ENCODE results near the gene ARFGEF2.
A peak's percentile ranks its signal among the peaks of the same experiment; 100 is the strongest.

ARFGEF2 gene

DNA sequence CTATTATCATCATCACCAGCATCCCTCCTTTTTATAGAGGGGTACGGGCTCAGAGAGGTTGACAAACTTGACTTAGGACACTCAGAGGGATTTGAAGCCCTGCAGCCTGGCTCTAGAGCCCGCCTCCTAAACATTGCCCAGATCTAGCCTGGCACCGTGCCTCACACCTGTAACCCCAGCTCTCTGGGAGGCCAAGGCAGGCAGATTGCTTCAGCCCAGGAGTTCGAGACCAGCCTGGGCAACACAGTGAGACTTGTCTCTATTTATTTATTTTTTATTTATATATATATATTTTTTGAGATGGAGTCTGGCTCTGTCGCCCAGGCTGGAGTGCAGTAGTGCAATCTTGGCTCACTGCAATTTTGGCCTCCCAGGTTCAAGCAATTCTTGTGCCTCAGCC is 118.3 kb downstream of the ARFGEF2 start:
- TF ChIP-seq, protein P1, sequence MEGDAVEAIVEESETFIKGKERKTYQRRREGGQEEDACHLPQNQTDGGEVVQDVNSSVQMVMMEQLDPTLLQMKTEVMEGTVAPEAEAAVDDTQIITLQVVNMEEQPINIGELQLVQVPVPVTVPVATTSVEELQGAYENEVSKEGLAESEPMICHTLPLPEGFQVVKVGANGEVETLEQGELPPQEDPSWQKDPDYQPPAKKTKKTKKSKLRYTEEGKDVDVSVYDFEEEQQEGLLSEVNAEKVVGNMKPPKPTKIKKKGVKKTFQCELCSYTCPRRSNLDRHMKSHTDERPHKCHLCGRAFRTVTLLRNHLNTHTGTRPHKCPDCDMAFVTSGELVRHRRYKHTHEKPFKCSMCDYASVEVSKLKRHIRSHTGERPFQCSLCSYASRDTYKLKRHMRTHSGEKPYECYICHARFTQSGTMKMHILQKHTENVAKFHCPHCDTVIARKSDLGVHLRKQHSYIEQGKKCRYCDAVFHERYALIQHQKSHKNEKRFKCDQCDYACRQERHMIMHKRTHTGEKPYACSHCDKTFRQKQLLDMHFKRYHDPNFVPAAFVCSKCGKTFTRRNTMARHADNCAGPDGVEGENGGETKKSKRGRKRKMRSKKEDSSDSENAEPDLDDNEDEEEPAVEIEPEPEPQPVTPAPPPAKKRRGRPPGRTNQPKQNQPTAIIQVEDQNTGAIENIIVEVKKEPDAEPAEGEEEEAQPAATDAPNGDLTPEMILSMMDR (IDR thresholded peaks at IDR 0.05; ENCODE audit: borderline replicate concordance, extremely low read depth, low read length, poor library complexity, severe bottlenecking) = no peak
- no peak for TF ChIP-seq EZH2 (IDR thresholded peaks at IDR 0.05; ENCODE audit: borderline replicate concordance, low read depth, low read length, severe bottlenecking)
- Histone ChIP-seq H3K36me3 (ENCODE audit: insufficient read depth, low read length) (peaks cover 5% of the 10 kb centered on the region), H2AFZ (ENCODE audit: low read depth, low read length) (no peak overlapping the region), H3K9ac (ENCODE audit: low read depth, low read length) (no peak overlapping the region), H4K20me1 (ENCODE audit: insufficient read depth, low read length) (no peaks in the 10 kb centered on the region), H3K79me2 (ENCODE audit: insufficient read depth, low read length) (no peaks in the 10 kb centered on the region), H3K4me1 (ENCODE audit: insufficient read depth, low read length) (peaks cover 12% of the 10 kb centered on the region), H3K27me3 (ENCODE audit: insufficient read depth, low read length, poor library complexity) (no peaks in the 10 kb centered on the region), H3K27ac (ENCODE audit: low read length) (no peak overlapping the region), H3K4me3 (ENCODE audit: low read depth in 1 of 2, low read length in 2 of 2) (no peak overlapping the region), H3K9me3 (ENCODE audit: insufficient read depth, low read length, severe bottlenecking) (no peaks in the 10 kb centered on the region), H3K4me2 (ENCODE audit: insufficient read depth, low read length) (no peak overlapping the region)
- DNase-seq (no peak), ATAC-seq (ENCODE audit: insufficient read depth, low read depth) (no peak)

DNA sequence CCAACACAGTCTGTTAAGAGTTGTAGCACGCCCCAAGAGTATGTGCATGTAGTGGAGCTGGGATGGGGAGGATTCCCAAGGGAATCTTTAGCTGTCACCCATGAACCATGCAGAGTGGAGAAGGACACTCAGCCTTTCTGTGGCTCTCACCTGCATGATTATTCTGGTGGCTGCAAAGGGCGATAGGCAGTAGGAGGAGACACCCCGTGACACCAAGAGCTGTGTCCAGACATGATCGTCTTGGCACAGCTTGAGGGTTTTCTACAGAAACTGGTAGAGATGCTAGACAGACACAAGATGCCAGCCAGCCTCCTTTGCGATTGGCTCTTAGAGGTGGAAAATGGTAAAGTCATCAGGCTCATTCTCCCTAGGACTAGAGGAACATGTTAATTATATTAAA is 121.5 kb downstream of the ARFGEF2 start:
- H3K4me3 ChIP-seq (ENCODE audit: low read depth in 1 of 2, low read length in 2 of 2) = no peak overlapping the region
- ATAC-seq (ENCODE audit: insufficient read depth, low read depth) (no peak), DNase-seq (no peak)
- H3K9me3 ChIP-seq (ENCODE audit: insufficient read depth, low read length, severe bottlenecking) = no peaks in the 10 kb centered on the region
- H2AFZ ChIP-seq (ENCODE audit: low read depth, low read length) = no peak overlapping the region
- no peak overlapping the region for H3K27ac ChIP-seq (ENCODE audit: low read length)
- H3K9ac ChIP-seq (ENCODE audit: low read depth, low read length) = no peak overlapping the region
- no peaks in the 10 kb centered on the region for H3K27me3 ChIP-seq (ENCODE audit: insufficient read depth, low read length, poor library complexity)
- no peak for TF ChIP-seq EZH2 (IDR thresholded peaks at IDR 0.05; ENCODE audit: borderline replicate concordance, low read depth, low read length, severe bottlenecking)
- TF ChIP-seq, protein P1 (IDR thresholded peaks at IDR 0.05; ENCODE audit: borderline replicate concordance, extremely low read depth, low read length, poor library complexity, severe bottlenecking) = no peak
- peaks cover 24% of the 10 kb centered on the region for H3K79me2 ChIP-seq (ENCODE audit: insufficient read depth, low read length)
- peaks cover 26% of the 10 kb centered on the region for H3K4me1 ChIP-seq (ENCODE audit: insufficient read depth, low read length)
- H3K36me3 ChIP-seq (ENCODE audit: insufficient read depth, low read length) = peaks cover 11% of the 10 kb centered on the region
- H4K20me1 ChIP-seq (ENCODE audit: insufficient read depth, low read length) = peaks cover 11% of the 10 kb centered on the region
- no peak overlapping the region for H3K4me2 ChIP-seq (ENCODE audit: insufficient read depth, low read length)

DNA sequence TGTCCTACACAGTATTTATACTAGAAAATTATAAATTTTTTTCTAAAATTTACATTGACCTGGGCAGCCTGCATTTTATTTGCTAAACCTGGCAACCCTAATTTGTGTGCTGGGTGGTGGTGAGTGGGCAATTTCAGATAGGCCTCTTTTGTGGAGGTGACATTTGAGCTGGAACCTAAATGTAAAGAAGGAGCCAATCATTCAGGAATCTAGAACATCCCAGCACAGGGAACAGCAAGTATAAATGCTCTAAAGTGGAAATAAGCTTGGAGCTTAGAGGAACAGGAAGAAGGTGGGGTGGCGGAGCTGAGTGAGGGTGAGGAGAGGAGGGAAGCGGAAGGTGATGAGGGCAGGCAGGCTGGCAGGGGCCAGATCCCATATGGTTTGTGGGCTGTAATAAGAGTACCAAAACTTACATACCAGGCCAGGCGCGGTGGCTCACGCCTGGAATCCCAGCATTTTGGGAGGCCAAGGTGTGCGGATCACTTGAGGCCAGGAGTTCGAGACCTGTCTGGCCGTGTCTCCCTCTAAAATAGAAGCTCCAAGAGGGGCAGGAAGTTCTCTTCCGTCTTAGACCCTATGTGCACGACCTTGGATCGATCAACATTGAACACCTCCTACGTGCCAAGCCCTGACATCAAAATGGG is 124.1 kb downstream of the ARFGEF2 start:
- Histone ChIP-seq H3K36me3 (ENCODE audit: insufficient read depth, low read length) (peaks cover 31% of the 10 kb centered on the region), H3K27ac (ENCODE audit: low read length) (peak overlapping the region; percentile 95), H3K9ac (ENCODE audit: low read depth, low read length) (peak overlapping the region; percentile 94), H3K27me3 (ENCODE audit: insufficient read depth, low read length, poor library complexity) (no peaks in the 10 kb centered on the region), H4K20me1 (ENCODE audit: insufficient read depth, low read length) (peaks cover 35% of the 10 kb centered on the region), H3K9me3 (ENCODE audit: insufficient read depth, low read length, severe bottlenecking) (no peaks in the 10 kb centered on the region), H3K4me2 (ENCODE audit: insufficient read depth, low read length) (peak overlapping the region; percentile 85), H3K79me2 (ENCODE audit: insufficient read depth, low read length) (peaks cover 50% of the 10 kb centered on the region), H3K4me1 (ENCODE audit: insufficient read depth, low read length) (peaks cover 36% of the 10 kb centered on the region), H3K4me3 (ENCODE audit: low read depth in 1 of 2, low read length in 2 of 2) (peak overlapping the region; percentile 57 to 83), H2AFZ (ENCODE audit: low read depth, low read length) (peak overlapping the region; percentile 80)
- DNase-seq = peak; percentile 64
- TF ChIP-seq, protein P1 (IDR thresholded peaks at IDR 0.05; ENCODE audit: borderline replicate concordance, extremely low read depth, low read length, poor library complexity, severe bottlenecking) = no peak
- no peak for TF ChIP-seq EZH2 (IDR thresholded peaks at IDR 0.05; ENCODE audit: borderline replicate concordance, low read depth, low read length, severe bottlenecking)
- ATAC-seq (ENCODE audit: insufficient read depth, low read depth) = peak; percentile 23
